Endothelial cell (in vitro differentiated cells): ENCODE results near the gene MPHOSPH9. TPM values are rescaled to one million over a fixed set of nuclear protein-coding genes. Genes with fewer than 3 reads are reported as not detected.

Experiments
- DNase-seq: peaks from one replicate; pipeline ENCODE4 v3.0.0; 2021; ENCODE audit warnings: low spot score
- H3K27ac Mint-ChIP-seq: one replicate; pipeline ENCODE4 v1.8.0; 2021; ENCODE audit warnings: mixed read lengths, inconsistent platforms; ENCODE audit not compliant: unreplicated experiment
- H3K27me3 Mint-ChIP-seq: one replicate; pipeline ENCODE4 v1.8.0; 2021; ENCODE audit warnings: mild to moderate bottlenecking, moderate library complexity, mixed read lengths, inconsistent platforms; ENCODE audit not compliant: unreplicated experiment
- H3K36me3 Mint-ChIP-seq: one replicate; pipeline ENCODE4 v1.8.0; 2021; ENCODE audit warnings: mild to moderate bottlenecking, low read depth, mixed read lengths, inconsistent platforms; ENCODE audit not compliant: unreplicated experiment
- H3K4me1 Mint-ChIP-seq: one replicate; pipeline ENCODE4 v1.8.0; 2021; ENCODE audit warnings: mild to moderate bottlenecking, mixed read lengths, inconsistent platforms; ENCODE audit not compliant: unreplicated experiment
- H3K4me3 Mint-ChIP-seq: one replicate; pipeline ENCODE4 v1.8.0; 2021; ENCODE audit warnings: mild to moderate bottlenecking, mixed read lengths, inconsistent platforms; ENCODE audit not compliant: unreplicated experiment
- H3K9me3 Mint-ChIP-seq: one replicate; pipeline ENCODE4 v1.8.0; 2021; ENCODE audit warnings: mixed read lengths, inconsistent platforms; ENCODE audit not compliant: unreplicated experiment
- CTCF ChIP-seq: fragments of 200-600 bp; sonication (generic); IDR thresholded peaks from one replicate; pipeline ENCODE4 v1.5.0; 2021; ENCODE audit warnings: antibody characterized with exemption; ENCODE audit not compliant: unreplicated experiment
- total RNA-seq: library from RNA; stranded (reverse); fragmentation: NEBNext Ultra II Directional; extraction: Animal tissue kit (Norgen Biotek cat#: 25700); gene quantifications from one replicate; pipeline ENCODE4 v1.2.1, GENCODE V29; 2021; ENCODE audit not compliant: unreplicated experiment

The MPHOSPH9 gene
- total RNA-seq, 1 donor from 2014 or later, result 30.1 TPM

DNA sequence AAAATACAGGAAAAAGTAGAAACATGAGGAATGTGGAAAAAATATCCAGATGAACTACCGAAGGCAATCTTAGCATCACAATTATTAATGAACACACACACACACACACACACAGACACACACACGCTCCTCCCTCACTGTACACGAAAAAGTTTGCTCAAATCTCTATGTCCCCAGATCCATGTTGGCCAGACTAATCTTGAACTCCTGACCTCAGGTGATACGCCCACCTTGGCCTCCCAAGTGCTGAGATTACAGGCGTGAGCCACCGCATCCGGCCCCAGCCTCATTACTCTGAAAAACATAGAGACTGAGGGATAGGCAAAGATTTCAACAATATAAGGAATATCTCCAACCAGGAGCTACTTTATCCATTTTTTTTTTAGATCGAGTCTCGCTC lies 99.2 kb downstream of the MPHOSPH9 start:
- no peak for DNase-seq
- no peak overlapping the region for H3K27ac Mint-ChIP-seq
- H3K4me3 Mint-ChIP-seq, result no peak overlapping the region
- H3K36me3 Mint-ChIP-seq, result no peaks in the 10 kb centered on the region
- H3K4me1 Mint-ChIP-seq, result no peaks in the 10 kb centered on the region
- H3K27me3 Mint-ChIP-seq, result peaks cover 4% of the 10 kb centered on the region
- no peaks in the 10 kb centered on the region for H3K9me3 Mint-ChIP-seq
- no peak for TF ChIP-seq CTCF

DNA sequence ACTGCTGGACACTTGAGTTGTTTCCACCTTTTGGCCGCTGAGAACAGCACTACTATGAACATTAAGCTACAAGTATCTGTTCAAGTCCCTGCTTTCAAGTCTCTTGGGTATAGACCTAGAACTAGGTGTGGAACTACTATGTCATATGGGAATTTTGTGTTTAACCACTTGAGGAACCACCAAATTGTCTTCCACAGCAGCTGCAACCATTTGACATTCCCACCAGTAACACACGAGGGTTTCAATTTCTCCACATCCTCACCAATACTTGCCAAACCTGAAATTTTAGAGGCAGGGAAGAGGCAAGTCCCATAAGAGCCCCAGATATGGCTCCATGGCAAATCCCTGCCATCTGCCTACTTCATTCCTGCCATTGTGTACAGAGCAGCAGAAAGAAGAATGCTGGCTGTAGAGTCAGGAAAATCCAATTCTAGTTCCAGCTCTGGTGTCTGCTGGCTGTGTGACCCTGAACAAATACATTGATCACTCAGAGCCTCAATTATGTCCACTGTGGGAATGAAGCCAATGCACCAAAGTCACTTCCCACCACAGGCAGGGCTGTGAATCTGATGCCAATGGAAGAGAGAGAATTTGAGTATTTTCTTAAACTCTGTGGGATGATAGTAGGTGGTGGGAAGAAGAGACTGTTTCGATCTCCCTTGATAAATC lies 99.9 kb downstream of the MPHOSPH9 start:
- no peaks in the 10 kb centered on the region for H3K4me1 Mint-ChIP-seq
- no peak for DNase-seq
- no peak overlapping the region for H3K27ac Mint-ChIP-seq
- TF ChIP-seq CTCF, result no peak
- H3K9me3 Mint-ChIP-seq, result no peaks in the 10 kb centered on the region
- H3K27me3 Mint-ChIP-seq, result peaks cover 4% of the 10 kb centered on the region
- no peak overlapping the region for H3K4me3 Mint-ChIP-seq
- no peaks in the 10 kb centered on the region for H3K36me3 Mint-ChIP-seq

- no peak for TF ChIP-seq CTCF
- Mint-ChIP-seq H3K27ac (no peak overlapping the region), H3K4me3 (no peak overlapping the region), H3K9me3 (no peaks in the 10 kb centered on the region), H3K36me3 (no peaks in the 10 kb centered on the region), H3K27me3 (peaks cover 4% of the 10 kb centered on the region), H3K4me1 (no peaks in the 10 kb centered on the region)
- no peak for DNase-seq
Observed at GRCh38 chr12:123131879-123132402, 101.0 kb downstream of the MPHOSPH9 start.

DNA sequence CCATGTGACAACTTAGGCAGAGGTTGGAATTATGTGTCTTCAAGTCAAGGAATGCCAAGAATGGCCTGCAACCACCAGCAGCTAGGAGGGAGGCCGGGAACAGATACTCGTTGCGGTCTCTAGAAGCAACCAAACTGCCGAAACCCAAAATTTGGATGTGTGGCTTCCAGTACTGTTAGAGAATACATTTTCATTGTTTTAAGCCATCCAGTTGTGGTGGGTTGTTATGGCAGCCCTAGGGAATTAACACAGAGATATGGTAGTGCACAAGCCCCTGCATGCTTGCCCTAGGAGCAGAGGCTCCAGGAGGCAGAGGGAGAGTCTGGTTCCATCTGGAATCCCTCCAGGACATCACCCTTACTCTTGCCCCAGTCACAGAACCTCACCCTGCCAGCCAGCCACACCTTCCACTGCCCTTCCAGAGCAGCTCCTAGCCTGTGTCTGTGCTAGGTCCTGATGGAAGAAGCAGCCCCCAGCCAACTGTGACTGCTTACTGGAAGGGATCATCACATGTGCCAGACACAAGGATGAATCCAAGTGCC lies 101.6 kb downstream of the MPHOSPH9 start:
- Mint-ChIP-seq H3K27ac (no peak overlapping the region), H3K36me3 (no peaks in the 10 kb centered on the region), H3K27me3 (peaks cover 4% of the 10 kb centered on the region), H3K9me3 (no peaks in the 10 kb centered on the region), H3K4me3 (no peak overlapping the region), H3K4me1 (no peaks in the 10 kb centered on the region)
- DNase-seq, result no peak
- TF ChIP-seq CTCF, result no peak

DNA sequence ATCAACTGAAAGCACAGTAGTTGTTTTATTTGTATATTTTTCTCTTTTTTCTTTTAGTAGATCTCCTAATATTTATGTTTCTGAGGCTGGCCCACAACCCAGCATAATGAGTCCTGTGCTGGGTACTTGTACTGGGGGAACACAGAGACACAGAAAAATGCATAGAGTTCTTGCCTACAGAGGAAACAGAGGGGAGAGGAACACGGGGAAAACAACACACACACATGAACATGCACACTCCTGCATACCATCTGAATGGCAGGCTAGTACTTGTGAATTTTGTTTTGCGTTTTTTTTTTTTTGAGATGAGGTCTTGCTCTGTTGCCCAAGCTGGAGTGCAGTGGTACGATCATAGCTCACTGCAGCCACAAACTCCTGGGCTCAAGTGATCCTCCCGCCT lies 103.3 kb downstream of the MPHOSPH9 start:
- no peak overlapping the region for H3K4me3 Mint-ChIP-seq
- H3K27me3 Mint-ChIP-seq, result peaks cover 4% of the 10 kb centered on the region
- H3K36me3 Mint-ChIP-seq, result no peaks in the 10 kb centered on the region
- no peaks in the 10 kb centered on the region for H3K4me1 Mint-ChIP-seq
- no peak for TF ChIP-seq CTCF
- no peak for DNase-seq
- H3K9me3 Mint-ChIP-seq, result no peaks in the 10 kb centered on the region
- no peak overlapping the region for H3K27ac Mint-ChIP-seq
